ENCODE results near the gene MRC2. TPM values are rescaled to one million over a fixed set of nuclear protein-coding genes. Genes with fewer than 3 reads are reported as not detected.

Gene MRC2
- total RNA-seq, 1 experiment from 2014 or later = 10.7 TPM

DNA sequence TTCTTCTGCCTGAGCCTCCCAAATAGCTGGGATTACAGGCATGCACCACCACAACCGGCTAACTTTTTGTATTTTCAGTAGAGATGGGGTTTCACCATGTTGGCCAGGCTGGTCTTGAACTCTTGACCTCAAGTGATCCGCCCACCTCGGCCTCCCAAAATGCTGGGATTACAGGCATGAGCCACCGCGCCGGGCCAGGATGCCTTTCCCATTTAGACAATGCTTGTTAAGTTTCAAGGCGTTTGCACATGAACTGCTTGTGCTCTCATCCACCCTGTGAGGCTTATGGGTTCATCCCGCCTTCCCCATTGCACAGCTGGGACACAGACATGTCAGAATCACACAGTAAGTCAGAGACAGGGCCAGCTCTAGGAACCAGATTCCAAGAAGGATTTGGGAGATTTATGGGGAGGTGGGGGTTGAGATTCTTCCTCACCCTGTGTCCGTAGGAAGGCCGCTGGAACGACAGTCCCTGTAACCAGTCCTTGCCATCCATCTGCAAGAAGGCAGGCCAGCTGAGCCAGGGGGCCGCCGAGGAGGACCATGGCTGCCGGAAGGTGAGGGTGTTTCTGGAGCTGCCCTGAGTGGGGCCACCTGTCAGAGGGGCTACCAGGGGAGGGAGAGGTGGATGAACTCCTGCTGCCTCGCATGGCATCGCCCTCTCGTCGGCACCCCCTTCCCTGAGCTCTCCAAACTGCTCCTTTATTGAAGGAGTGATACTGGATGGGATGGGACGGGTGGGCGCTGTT, 46.3 kb downstream of the MRC2 start:
- no peaks in the 10 kb centered on the region for H4K20me1 ChIP-seq (ENCODE audit: insufficient read depth)
- intact Hi-C loops (cut with micrococcal nuclease) = loop anchor here (10.0 kb wide), 1 partner anchor 411 kb away; no protein-coding TSS in a partner anchor
- H3K9me3 ChIP-seq (ENCODE audit: control insufficient read depth in 1 of 2, insufficient read depth in 1 of 2, low read depth in 1 of 2, low read length in 2 of 2) = no peaks in the 10 kb centered on the region
- RAD21 ChIA-PET (ENCODE audit: low non-redundant PET in 1 of 2, low total read pairs in 2 of 2, uncharacterized antibody in 2 of 2, unreplicated experiment in 2 of 2) = interaction anchor here in 1 of 2 experiments (1.3 kb wide), 1 partner anchor 46 kb away, joined by 3 read pairs; no protein-coding TSS in a partner anchor
- no peak overlapping the region for H2AFZ ChIP-seq (ENCODE audit: low read depth, low read length, poor library complexity, severe bottlenecking)
- peaks cover 9 to 14% of the 10 kb centered on the region in 2 experiments; a peak in 3 of 4 replicates for H3K4me1 ChIP-seq (ENCODE audit: control insufficient read depth in 1 of 2, insufficient read depth in 2 of 2, low read length in 2 of 2)
- H3K4me2 ChIP-seq (ENCODE audit: low read length) = no peak overlapping the region
- no peak for TF ChIP-seq CBX3 (IDR thresholded peaks at IDR 0.05; ENCODE audit: low read depth)
- no peak for TF ChIP-seq ELF1 (IDR thresholded peaks at IDR 0.05; ENCODE audit: borderline replicate concordance, low read depth)
- no peak for TF ChIP-seq SIN3A (IDR thresholded peaks at IDR 0.05; ENCODE audit: low read depth)
- TF ChIP-seq POLR2A (IDR thresholded peaks at IDR 0.05; ENCODE audit: borderline replicate concordance, extremely low read depth, insufficient read depth, insufficient read length) = no peak
- TF ChIP-seq ZFX (IDR thresholded peaks at IDR 0.05) = no peak
- TF ChIP-seq EZH2 (IDR thresholded peaks at IDR 0.05) = no peak
- TF ChIP-seq POLR2AphosphoS5 (IDR thresholded peaks at IDR 0.05; ENCODE audit: low read depth, low read length) = no peak
- TF ChIP-seq ATF3 (IDR thresholded peaks at IDR 0.05) = no peak
- TF ChIP-seq, protein P1, sequence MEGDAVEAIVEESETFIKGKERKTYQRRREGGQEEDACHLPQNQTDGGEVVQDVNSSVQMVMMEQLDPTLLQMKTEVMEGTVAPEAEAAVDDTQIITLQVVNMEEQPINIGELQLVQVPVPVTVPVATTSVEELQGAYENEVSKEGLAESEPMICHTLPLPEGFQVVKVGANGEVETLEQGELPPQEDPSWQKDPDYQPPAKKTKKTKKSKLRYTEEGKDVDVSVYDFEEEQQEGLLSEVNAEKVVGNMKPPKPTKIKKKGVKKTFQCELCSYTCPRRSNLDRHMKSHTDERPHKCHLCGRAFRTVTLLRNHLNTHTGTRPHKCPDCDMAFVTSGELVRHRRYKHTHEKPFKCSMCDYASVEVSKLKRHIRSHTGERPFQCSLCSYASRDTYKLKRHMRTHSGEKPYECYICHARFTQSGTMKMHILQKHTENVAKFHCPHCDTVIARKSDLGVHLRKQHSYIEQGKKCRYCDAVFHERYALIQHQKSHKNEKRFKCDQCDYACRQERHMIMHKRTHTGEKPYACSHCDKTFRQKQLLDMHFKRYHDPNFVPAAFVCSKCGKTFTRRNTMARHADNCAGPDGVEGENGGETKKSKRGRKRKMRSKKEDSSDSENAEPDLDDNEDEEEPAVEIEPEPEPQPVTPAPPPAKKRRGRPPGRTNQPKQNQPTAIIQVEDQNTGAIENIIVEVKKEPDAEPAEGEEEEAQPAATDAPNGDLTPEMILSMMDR (IDR thresholded peaks at IDR 0.05 in 2 of 3, conservative IDR thresholded peaks at IDR 0.05 in 1 of 3; ENCODE audit: borderline replicate concordance in 1 of 3, insufficient read depth in 1 of 3, low read depth in 2 of 3, low read length in 2 of 3) = no peak
- no peak for TF ChIP-seq RAD21 (IDR thresholded peaks at IDR 0.05; ENCODE audit: low read depth)
- TF ChIP-seq CEBPB (IDR thresholded peaks at IDR 0.05; ENCODE audit: low read depth) = no peak
- no peak for TF ChIP-seq EGR1 (IDR thresholded peaks at IDR 0.05; ENCODE audit: low read depth)
- TF ChIP-seq SP1 (IDR thresholded peaks at IDR 0.05; ENCODE audit: low read depth) = no peak
- TF ChIP-seq, protein P2, sequence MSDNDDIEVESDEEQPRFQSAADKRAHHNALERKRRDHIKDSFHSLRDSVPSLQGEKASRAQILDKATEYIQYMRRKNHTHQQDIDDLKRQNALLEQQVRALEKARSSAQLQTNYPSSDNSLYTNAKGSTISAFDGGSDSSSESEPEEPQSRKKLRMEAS (IDR thresholded peaks at IDR 0.05) = no peak
- TF ChIP-seq, protein P3, sequence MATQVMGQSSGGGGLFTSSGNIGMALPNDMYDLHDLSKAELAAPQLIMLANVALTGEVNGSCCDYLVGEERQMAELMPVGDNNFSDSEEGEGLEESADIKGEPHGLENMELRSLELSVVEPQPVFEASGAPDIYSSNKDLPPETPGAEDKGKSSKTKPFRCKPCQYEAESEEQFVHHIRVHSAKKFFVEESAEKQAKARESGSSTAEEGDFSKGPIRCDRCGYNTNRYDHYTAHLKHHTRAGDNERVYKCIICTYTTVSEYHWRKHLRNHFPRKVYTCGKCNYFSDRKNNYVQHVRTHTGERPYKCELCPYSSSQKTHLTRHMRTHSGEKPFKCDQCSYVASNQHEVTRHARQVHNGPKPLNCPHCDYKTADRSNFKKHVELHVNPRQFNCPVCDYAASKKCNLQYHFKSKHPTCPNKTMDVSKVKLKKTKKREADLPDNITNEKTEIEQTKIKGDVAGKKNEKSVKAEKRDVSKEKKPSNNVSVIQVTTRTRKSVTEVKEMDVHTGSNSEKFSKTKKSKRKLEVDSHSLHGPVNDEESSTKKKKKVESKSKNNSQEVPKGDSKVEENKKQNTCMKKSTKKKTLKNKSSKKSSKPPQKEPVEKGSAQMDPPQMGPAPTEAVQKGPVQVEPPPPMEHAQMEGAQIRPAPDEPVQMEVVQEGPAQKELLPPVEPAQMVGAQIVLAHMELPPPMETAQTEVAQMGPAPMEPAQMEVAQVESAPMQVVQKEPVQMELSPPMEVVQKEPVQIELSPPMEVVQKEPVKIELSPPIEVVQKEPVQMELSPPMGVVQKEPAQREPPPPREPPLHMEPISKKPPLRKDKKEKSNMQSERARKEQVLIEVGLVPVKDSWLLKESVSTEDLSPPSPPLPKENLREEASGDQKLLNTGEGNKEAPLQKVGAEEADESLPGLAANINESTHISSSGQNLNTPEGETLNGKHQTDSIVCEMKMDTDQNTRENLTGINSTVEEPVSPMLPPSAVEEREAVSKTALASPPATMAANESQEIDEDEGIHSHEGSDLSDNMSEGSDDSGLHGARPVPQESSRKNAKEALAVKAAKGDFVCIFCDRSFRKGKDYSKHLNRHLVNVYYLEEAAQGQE (IDR thresholded peaks at IDR 0.05; ENCODE audit: low read depth) = no peak
- no peak for TF ChIP-seq YY1 (IDR thresholded peaks at IDR 0.05; ENCODE audit: extremely low read depth, insufficient replicate concordance, low read depth, low read length)
- TF ChIP-seq, protein P4, sequence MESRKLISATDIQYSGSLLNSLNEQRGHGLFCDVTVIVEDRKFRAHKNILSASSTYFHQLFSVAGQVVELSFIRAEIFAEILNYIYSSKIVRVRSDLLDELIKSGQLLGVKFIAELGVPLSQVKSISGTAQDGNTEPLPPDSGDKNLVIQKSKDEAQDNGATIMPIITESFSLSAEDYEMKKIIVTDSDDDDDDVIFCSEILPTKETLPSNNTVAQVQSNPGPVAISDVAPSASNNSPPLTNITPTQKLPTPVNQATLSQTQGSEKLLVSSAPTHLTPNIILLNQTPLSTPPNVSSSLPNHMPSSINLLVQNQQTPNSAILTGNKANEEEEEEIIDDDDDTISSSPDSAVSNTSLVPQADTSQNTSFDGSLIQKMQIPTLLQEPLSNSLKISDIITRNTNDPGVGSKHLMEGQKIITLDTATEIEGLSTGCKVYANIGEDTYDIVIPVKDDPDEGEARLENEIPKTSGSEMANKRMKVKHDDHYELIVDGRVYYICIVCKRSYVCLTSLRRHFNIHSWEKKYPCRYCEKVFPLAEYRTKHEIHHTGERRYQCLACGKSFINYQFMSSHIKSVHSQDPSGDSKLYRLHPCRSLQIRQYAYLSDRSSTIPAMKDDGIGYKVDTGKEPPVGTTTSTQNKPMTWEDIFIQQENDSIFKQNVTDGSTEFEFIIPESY (IDR thresholded peaks at IDR 0.05; ENCODE audit: extremely low read depth, insufficient replicate concordance, low read length) = no peak
- TF ChIP-seq SRF (IDR thresholded peaks at IDR 0.05; ENCODE audit: low read depth) = no peak
- no TSS peak for BruUV-seq (replicated peaks)
- H3K4me3 ChIP-seq (replicated peaks in 1 of 2; ENCODE audit: low read depth in 1 of 2, low read length in 2 of 2) = no peak overlapping the region
- no peak overlapping the region for H3K27ac ChIP-seq (ENCODE audit: low read depth, low read length)
- CTCF ChIA-PET = interaction anchor here (0.6 to 3.5 kb wide), 5 partner anchors 17 to 805 kb away, joined by 3 to 47 read pairs (median 3); no protein-coding TSS in a partner anchor
- H3K79me2 ChIP-seq (ENCODE audit: insufficient read depth, low read length) = no peaks in the 10 kb centered on the region
- no peaks in the 10 kb centered on the region for H3K27me3 ChIP-seq (ENCODE audit: insufficient read depth, low read length)
- no peak overlapping the region for H3K9ac ChIP-seq (ENCODE audit: low read length)
- DNase-seq (ENCODE audit: low read depth, low spot score) (no peak), ATAC-seq (no peak)
- no peaks in the 10 kb centered on the region for H3K9me2 ChIP-seq (ENCODE audit: insufficient read depth)
- POLR2A ChIA-PET = no interaction called here
- no peaks in the 10 kb centered on the region for H3K36me3 ChIP-seq (ENCODE audit: control insufficient read depth in 1 of 2, insufficient read depth in 2 of 2, low read length in 2 of 2)
